ENCODE measurements around the gene SLC46A2. TPM values are rescaled to one million over a fixed set of nuclear protein-coding genes. Genes with fewer than 3 reads are reported as not detected.

The SLC46A2 gene
- total and polyA plus RNA-seq, 2 of the 13 experiments (the other 11 are each of a cell fraction or from before 2014, with no cell fraction given), result not detected

- TF ChIP-seq ZNF747 (CRISPR knock-in tag; IDR thresholded peaks at IDR 0.05; ENCODE audit: borderline replicate concordance), result no peak
- no peak for TF ChIP-seq ZSCAN25 (CRISPR knock-in tag; IDR thresholded peaks at IDR 0.05)
- no peak for TF ChIP-seq ZKSCAN5 (CRISPR knock-in tag; IDR thresholded peaks at IDR 0.05)
- TF ChIP-seq KIAA2018 (CRISPR knock-in tag; IDR thresholded peaks at IDR 0.05; ENCODE audit: borderline replicate concordance), result no peak
- TF ChIP-seq ELF1 (CRISPR knock-in tag; IDR thresholded peaks at IDR 0.05), result peak; percentile 31; the same call in 1 of the 2 replicates
- peak; percentile 85 for TF ChIP-seq TCF7 (IDR thresholded peaks at IDR 0.05; ENCODE audit: low read depth)
- no peak for TF ChIP-seq SAFB2 (CRISPR knock-in tag; IDR thresholded peaks at IDR 0.05; ENCODE audit: borderline replicate concordance, low read depth)
- TF ChIP-seq ZNF317 (CRISPR knock-in tag; IDR thresholded peaks at IDR 0.05), result no peak
- TF ChIP-seq EHMT2 (IDR thresholded peaks at IDR 0.05; ENCODE audit: borderline replicate concordance, low read depth, low read length), result no peak
- no peak for TF ChIP-seq EEA1 (CRISPR knock-in tag; IDR thresholded peaks at IDR 0.05; ENCODE audit: borderline replicate concordance)
- TF ChIP-seq POGZ (CRISPR knock-in tag; IDR thresholded peaks at IDR 0.05), result no peak
- TF ChIP-seq ZNF563 (CRISPR knock-in tag; IDR thresholded peaks at IDR 0.05), result no peak
- no peak for TF ChIP-seq ZNF773 (CRISPR knock-in tag; IDR thresholded peaks at IDR 0.05; ENCODE audit: borderline replicate concordance)
- no peak for TF ChIP-seq FOXA1 (IDR thresholded peaks at IDR 0.05)
- TF ChIP-seq FOXA1 (CRISPR knock-in tag; IDR thresholded peaks at IDR 0.05), result peak; percentile 69
- no peak for TF ChIP-seq ZNF142 (CRISPR knock-in tag; IDR thresholded peaks at IDR 0.05)
Measured at GRCh38 chr9:112841261-112841660, 49.4 kb downstream of the SLC46A2 start (continued).
